NCI-H526 treated with DMSO at 0.1 percent for 48 hours (cell line): ENCODE results near the gene RFFL.

ENCODE experiments used
- DNase-seq: peaks from one replicate; lab custom pipeline; 2025; lab: John Stamatoyannopoulos, UW

Gene RFFL

GRCh38 chr17:35080536-35080935 lies 17.0 kb upstream of the RFFL start:
- no peak for DNase-seq

- DNase-seq = no peak
These were observed 16.3 kb upstream of the RFFL start for GRCh38 chr17:35079547-35080423.

DNA sequence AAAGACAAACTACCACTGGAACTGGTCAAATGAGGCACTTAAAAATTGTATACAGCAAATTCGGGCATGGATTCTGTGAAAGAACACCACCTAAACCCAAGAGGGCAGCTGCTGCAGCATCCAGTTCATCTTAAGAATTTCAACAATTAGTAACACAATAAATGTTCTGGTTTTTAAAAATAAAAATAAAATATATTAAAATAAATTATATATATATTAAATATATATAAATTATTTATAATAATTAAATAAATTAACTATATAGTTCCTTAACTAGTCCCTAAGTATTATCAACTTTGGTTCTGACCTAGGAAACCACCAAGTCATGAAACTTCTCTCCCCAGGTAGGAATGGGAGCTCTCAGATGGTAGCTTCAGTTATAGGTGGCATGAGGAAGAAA lies 13.4 kb upstream of the RFFL start:
- no peak for DNase-seq

DNA sequence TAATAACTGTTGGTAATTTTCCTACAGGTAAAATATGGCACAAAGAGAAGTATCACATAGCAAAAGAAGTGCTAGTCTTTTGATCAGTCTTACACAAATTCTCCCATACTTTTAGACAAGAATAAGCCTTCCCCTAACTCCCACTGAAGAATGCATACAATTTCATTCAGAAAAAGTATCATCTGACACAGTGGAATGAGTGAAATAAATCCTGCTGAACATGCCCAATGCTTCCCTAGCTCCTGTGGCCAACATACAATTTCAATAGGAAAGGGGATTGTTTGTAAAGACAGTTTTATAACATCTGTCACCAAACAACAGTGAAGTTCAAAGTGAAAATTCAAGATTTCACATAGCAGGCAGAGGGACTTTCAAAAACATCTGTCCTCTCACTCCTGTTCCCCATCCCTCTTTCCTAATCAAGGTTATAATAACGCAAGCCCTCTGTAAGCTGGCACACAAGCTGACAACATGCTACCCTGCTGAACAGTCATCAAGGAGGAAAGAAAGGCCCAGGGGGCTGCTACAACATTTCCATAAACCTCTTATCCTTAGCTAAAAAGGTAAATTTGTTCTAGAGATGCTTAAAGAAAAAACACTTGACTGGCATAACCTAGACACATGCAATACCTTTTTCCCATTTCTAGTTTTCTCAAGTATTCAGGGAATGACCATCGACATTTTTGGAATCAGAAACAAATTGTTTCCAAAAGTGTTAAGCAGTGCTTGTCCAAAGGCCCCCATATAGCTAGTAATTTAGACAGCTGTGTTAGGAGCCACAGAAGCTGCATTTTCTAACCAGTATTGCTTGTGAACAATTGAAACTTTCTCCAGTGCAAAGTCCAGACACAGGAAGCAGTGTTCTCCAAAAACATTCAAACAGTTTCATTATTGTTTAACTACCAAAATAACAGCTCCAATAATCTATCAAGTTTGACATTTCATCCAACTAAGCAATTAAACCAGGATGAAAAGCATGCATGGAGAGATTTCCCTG lies 11.5 kb upstream of the RFFL start:
- no peak for DNase-seq

DNA sequence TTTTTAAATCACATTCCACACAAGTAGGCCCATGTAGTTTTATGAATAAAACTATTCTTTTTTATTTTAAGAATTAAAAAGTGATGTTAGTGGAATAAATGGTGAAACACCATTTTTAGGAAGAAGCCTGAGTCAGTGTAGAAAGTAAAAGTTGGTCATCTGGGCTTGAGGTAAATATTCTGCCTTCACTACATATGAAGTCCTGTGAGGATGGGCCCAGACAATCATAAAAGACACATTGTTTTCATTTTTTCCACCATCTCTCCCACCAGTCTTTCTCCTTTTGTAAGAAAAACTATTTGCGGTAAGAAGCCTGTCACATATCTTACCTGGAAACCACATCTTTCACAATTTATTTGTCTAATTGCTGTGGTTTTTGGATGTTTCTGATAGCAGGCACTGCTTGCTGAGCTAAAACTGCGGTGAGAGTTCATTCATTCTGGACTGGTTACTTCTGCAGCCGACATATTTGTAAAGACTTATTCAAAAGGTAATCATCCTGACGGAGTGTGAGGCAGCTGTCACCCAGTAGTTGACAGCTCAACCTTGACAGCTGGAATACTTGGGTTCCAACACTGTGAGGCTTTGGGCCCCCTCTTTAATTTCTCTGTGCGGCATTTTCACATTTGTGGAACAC lies 10.6 kb upstream of the RFFL start:
- DNase-seq = no peak

GRCh38 chr17:35073183-35073790 lies 9.8 kb upstream of the RFFL start:
- DNase-seq = peak; percentile 40

GRCh38 chr17:35069311-35069710 lies 5.8 kb upstream of the RFFL start:
- DNase-seq = no peak

GRCh38 chr17:35068249-35068648 lies 4.7 kb upstream of the RFFL start:
- no peak for DNase-seq

DNA sequence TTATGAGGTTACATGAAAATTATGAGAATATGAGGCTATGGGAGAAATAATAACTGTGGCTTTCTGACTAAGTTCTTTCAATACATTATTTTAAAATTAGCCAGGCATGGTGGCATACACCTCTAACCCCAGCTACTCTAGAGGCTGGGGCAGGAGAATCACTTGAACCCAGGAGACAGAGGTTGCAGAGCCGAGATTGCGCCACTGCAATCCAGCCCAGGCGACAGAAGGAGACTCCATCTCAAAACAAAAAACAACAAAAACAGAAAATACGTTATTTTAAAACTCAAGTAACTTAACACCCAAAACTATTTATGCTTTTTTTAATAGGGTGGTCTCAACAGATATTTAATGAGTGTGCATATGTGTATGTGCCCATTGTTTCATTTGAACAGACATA lies 2.4 kb upstream of the RFFL start:
- DNase-seq = no peak

DNA sequence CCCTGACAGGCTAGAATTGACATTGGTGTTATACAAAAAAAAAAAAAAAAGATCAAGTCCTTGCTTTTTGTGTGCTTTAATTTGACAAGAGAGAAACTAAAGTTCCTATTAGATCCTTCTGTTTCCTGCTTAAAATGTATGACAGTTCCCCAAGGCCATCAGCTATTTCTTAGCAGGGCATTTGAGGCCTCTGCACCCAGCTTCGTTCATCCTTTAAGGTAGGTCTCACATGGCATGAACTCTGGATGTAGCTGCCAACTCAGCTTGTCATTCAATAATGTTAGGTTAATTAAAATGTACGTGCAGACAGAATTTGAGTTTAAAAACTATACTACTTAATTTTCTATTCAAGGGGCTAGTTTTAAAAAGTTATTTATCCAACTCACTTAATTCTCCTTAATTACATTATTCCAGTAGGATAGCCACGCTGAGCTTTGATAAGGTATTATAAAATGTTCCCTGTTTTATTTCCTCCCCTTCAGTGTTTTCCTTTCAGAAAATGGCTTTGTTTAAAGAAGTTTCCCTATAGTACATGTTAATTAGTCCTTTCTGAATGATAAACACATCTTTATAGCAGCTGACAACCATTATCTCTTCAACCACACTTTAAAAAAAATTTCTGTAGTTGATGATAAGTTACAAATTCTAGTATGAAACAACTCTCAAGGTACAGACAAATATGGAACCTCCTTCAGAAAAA lies 1.2 kb upstream of the RFFL start:
- no peak for DNase-seq

DNA sequence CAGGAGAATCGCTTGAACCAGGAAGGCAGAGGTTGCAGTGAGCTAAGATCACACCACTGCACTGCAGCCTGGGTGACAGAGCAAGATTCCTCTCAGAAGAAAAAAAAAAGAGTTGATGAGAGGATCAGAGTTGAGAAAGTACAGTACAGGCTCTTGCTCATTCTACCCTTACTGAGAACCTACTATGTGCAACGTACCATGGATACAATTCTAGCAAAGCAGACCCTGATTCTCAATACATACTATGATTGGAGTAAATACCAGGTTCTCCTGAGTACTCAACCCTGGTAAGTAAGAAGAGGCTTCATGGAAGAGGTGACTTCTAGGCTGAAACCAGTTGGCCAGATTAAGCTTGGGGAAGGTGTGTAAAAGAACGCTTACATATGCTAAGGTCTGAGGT lies 1.2 kb downstream of the RFFL start:
- DNase-seq = no peak

GRCh38 chr17:35057332-35057915 lies 6.1 kb downstream of the RFFL start:
- peak; percentile 55 for DNase-seq

DNA sequence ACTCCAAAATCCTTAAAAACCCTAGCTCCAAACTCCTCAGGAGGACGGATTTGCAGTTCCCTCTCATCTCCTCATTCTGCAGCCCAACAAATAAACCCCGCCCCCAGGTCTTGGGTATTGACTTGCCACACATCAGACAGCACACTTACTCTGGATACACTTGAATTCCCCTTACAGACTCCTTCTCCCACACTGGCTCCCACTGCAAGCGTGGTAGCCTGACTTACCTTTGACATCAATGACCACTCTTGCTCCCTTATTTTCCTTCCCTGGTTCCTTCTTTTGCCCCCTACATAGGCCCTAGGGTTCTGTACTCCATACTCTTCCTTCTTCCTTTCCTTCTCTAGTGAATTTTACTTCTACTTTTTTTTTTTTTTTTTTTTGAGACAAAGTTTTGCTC lies 7.5 kb downstream of the RFFL start:
- no peak for DNase-seq

DNA sequence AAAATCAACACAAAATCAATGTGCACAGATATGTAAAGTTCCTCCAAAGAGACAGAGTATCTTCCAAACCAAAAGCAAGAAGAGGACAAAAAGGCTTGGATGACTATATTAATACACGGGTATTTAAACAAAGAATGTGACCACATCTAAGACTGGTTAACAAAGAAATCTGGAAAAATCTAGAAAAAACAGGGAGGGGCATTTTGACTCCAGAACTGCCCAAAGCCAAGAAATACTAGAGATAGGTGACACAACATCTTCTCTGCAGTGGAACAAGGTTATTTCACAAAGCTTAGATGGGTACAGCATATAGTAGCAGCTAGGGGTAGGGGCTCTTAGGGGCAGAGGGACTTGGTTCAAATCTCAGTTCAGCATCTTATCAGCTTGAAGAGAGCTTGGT lies 10.3 kb downstream of the RFFL start:
- no peak for DNase-seq

- DNase-seq = no peak
These were observed 10.7 kb downstream of the RFFL start for GRCh38 chr17:35052780-35053179.

DNA sequence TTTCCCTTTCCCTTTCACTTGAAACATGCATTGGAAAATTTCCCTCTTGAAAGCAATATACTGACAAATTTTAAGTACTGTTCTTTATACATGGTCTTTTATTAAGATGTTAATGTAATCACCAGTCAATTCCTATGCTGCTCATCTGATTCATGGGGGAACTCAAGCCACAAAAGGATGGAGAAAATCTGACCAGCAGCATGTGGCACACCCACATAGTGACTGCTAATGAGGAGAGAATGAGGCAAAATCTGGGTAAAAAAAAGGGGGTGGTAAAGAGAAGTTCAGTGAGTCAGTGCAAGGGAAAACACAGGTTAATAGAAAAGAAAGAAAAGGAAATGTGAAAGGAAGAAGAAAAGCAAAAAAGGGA lies 11.3 kb downstream of the RFFL start:
- DNase-seq = no peak

GRCh38 chr17:35051579-35052240 lies 11.8 kb downstream of the RFFL start:
- DNase-seq = no peak

GRCh38 chr17:35051183-35051578 lies 12.3 kb downstream of the RFFL start:
- no peak for DNase-seq

DNA sequence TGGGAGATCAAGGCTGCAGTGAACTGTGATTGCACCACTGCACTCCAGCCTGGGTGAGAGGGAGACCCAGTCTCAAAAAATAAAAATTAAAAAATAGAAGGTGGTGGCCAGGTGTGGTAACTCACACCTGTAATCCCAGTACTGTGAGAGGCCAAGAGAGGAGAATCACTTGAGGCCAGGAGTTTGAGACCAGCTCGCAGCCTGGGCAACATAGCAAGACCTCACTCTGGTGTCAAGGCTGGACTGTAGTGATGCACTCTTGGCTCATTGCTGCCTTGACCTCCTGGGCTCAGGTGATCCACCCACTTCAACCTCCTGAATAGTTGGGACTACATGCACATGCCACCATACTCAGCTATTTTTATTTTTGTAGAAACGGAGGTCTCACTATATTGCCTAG lies 13.3 kb downstream of the RFFL start:
- no peak for DNase-seq

- no peak for DNase-seq
These were observed 14.7 kb downstream of the RFFL start for GRCh38 chr17:35048685-35049379.
